ENCODE data around the gene IL22RA1.

Gene IL22RA1

DNA sequence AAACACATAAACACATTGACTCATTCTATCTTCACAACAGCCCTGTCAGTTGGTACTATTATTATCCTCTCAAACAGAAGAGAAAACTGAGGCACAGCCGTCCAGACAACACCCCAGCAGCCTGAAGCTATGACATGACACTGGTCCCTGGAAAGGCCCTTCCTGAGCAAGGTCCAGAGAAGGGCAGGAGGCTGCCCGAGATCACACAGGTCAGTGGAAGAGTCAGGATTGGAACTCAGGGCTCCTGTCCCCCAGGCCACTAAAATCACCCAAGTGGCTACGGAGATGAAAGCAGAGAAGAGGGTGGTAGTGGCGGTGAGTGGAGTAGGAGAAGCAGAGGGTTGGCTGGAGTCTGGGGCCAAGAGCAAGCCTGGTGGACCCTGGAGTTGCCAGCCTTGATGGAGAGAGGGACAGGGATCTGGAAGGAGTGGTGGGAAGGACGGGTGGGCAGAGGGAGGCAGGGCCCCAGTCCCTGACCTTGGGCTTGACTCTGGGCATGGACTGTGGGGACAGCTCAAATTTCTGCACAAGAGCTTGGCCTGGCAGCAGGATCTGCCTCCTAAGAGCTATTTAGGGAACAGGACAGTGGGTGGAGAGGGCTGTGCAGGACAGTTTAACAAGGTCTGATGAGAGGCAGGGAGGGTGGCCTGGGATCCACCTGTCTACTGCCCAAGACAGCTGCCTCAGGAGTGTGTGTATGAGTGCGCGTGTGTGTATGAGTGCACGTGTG is 46.8 kb downstream of the IL22RA1 start:
- no peak for DNase-seq (ENCODE audit: low read depth)

DNA sequence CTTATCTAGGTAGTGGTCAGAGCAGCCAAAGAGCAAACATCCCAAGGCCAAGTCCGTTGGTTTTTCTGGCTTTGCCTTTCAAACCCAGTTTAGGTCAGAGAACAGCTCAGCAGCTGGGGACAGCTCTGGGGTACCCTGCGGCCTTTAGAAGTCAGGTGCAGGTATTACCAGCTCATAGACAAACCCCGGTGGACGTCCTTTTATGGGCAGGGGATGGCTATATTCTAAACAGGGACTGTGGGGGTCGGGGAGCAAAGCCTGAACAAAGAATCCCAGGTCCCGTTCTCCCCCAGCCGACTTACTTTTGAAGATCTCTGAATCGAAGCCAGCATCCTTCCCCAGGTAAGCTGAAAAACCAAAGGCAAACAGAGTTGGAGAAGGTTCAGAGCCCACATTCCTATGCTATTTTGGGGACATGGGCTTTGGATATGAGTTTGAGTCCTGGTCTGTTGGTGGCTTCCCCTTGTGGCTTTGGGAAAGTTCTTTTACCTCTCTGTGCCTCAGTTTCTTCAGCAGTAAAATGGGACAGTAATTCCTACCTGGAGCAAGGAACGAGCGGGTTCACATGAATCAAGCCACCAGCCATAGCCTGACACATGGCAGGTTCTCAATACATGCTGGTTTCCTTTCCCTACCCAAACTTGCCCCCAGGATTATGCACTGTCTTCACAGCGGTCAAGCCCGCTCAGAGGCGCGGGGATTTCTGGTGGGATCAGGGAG is 47.6 kb downstream of the IL22RA1 start:
- DNase-seq (ENCODE audit: low read depth): no peak

DNA sequence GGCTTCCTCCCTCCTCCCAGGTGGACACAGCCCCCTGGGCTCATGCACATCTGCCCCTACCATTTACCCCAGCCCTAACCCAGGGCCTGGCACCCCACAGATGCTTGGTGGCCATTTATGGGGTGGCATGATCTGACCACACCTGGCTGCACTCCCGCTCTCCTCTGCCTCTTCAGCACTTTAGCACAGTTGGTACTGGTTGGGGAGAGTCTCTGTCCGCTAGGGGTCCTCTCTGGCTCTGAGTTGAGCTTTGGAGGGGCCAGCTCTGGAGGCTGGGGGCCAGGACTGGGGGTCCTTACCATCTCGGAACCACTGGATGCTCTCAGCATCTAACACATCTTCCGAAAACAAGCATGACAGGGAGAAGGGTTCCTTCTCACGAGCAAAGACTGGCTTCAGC is 48.4 kb downstream of the IL22RA1 start:
- no peak for DNase-seq (ENCODE audit: low read depth)

DNA sequence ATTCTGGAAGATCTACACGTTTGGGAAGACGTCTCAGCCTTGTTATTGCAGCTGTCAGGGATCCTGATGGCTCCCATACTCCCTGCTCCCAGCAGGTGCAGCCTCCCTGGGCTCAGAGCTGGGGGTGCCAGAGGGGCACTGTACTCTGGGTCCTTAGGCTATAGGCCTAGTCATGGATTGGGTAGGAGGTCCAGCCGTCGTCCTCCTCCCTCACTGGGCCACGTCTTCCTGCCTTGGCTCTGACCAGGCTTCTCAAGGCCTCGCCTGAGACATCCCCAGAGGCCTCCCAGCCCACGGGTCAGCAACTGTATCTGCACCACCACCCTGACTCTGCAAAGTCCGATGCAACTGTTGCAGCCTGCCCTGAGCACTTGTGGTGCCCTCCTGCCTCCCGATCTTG is 49.2 kb downstream of the IL22RA1 start:
- DNase-seq (ENCODE audit: low read depth): no peak

DNA sequence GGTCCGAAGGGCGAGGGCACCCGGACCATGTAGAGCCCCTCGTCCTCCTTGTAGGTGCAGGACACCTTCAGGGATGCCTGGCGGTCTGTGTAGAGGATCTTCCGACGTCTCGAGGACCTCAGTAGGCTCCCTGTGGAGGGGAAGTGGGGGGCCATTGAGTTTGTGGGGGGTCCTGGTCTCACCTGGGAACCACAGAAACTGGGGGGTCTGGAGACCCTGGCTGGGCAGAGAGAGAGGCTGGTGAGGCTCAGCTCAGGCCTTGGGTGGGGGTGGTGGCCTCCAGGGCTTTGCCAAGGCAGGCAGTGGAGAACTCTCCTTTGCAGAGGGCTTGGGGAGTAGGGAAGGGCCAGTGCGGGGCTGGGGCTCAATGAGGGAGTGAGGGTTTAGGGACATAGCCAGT is 50.0 kb downstream of the IL22RA1 start:
- no peak for DNase-seq (ENCODE audit: low read depth)

DNA sequence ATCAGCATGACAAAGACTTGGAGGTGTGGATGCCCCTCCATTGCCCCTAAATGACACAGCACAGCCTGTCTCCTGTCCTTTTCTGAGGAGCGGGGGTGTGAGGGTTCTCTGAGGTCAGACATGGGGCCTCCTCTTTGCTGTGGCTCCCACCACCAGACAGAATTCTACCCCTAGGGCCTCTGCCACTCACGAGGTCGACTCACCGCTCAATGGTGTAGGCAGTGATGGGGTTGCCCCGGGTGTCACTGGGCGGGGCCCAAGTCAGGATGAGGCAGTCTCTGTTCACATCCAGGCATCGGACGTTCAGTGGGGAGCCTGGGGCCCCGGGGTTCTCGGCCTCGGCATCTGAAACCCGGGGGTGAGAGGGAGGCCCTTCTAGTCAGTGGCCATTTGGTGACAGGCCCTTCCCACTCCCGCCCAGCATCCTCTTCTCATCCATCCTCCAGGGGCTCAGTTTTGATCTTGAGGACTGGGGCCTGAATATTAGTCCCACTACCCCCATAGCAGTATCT is 50.9 kb downstream of the IL22RA1 start:
- no peak for DNase-seq (ENCODE audit: low read depth)

DNA sequence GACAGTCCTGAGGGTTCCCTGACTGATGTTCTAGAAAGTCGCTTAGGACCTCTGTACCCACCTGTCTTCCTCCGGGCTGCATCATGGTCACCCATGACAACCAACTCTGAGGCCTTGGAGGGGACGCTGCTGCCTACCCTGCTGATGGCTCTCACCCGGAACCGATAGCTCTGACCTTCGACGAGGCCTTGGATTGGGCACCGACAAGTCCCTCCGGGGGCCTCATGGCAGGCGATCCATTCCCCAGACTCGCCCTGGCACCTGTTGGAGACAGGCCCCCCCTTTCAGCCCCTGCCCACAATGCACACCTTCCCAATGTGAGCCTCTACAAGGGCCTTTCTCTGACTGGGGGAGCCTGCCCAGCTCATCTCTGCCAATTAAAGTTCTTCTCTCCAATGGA is 52.2 kb downstream of the IL22RA1 start:
- no peak for DNase-seq (ENCODE audit: low read depth)

DNA sequence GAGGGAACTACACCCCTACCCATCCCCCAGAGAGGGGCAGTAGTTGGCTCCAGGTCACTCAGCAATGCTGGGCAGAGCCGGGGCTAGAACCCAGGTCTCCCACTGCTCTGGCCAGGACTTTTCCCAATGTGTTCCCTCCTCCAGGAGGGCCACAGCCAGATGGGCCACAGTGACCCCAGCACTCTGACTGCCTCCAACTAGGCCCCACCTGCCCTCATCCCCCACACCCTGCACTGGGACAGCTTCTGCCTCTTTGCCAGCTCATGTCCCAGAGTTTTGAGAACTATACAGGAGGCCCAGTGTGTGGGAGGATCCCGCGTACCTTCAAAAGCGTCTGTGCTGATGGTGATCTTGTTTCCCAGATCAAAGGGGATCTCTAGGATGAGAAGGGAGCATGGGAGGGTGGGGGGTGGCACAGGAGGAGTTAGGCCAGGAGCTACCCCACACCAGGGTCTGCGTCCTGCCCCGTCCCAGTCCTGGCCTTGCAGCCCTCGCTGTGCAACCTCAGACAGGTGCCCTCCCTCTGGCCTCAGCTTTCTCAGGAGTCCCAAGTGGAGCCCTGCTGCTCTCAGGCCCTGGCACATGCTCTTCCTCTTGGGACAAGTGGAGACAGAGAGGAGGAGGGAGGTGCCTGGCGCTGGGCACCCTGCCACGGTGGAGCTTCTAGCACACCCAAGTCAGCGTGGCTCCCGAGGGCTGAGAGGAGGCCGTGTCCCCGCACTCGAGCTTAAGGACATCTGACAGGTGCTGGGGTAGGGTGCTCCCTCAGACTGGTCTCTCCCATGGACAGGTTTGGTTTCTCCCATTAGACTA is 53.0 kb downstream of the IL22RA1 start:
- no peak for DNase-seq (ENCODE audit: low read depth)

DNA sequence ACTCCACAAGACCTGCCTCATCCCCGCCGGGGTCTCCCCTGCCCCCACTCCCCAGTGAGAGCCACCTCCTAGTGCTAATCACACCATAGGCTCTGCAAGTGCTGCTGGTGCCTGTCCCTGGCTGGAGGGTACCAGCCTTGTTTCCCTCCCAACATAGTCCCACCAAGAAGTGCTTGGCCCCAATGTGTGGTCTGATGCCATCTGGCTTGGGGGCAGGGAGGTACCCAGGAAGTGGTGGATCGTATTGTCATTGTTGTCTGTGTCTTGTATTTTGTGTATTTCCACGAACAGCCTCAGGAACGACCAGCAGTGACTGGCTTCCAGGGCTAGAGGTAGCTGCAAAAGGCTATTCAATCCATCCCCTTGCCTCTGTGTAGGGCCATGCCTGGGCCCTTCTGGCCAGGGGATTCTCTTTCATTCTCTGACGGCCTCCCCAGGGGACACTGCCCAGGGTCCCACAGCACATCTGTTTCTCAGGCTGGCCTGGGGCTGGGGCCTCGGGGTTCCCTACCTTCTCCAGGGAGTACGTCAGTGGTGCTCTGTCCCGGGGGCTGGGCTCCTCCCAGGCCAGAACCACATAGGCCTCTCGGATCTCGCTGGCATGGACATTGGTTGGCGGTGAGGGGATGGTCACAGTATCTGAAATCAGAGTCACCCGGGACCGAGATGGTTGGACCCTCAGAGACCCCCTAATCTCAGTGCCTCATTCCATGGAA is 53.8 kb downstream of the IL22RA1 start:
- DNase-seq (ENCODE audit: low read depth): no peak

DNA sequence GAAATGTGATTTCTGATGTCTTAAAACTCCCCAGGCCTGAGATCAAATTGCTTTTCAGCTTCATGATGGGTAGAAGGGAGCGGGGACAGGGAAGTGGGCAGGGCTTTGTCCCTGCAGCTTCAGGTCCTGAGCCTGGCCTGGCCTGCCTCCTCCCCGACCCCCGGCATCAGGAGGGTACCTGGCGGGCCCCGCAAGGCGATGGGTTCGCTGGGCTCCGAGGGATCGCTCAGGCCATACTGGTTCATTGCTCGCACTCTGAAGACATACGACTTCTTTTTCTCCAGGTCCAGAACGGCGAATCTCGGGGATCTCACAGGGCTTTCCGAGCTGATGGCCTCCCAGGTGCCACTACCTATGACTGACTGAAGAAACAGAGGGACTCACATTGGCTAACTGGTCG is 56.5 kb downstream of the IL22RA1 start:
- DNase-seq (ENCODE audit: low read depth): no peak

DNA sequence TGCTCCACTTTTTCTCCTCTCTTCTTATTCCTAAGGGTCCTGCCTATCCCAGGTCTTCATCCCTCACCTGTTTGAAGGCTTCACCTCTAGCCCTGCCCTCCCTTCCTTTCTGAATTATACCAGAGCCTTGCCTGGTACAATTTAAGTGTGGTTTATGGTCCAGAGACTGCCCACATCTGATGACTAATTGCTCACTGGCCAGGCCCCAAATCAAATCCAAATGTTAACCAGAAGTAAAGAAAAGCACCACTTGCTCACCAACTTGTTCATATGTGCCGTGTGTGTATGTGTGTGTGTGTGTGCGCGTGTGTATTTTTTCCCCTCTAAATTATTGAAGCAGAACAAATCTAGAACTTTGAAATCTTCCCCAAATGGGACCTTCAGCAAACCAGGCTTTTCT is 57.4 kb downstream of the IL22RA1 start:
- no peak for DNase-seq (ENCODE audit: low read depth)

DNA sequence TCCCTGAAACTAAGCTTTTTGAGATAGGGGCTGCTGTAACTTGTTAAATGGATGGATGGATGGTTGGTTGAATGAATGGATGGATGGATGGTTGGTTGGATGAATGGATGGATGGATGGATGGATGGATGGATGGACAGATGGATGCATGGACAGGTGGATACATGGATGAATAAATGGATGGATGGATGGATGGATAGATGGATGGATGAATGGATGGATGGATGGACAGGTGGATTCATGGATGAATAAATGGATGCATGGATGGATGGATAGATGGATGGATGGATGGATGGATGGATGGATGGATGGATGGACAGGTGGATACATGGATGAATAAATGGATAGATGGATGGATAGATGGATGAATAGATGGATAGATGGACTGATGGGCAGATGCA is 57.9 kb downstream of the IL22RA1 start:
- no peak for DNase-seq (ENCODE audit: low read depth)

DNA sequence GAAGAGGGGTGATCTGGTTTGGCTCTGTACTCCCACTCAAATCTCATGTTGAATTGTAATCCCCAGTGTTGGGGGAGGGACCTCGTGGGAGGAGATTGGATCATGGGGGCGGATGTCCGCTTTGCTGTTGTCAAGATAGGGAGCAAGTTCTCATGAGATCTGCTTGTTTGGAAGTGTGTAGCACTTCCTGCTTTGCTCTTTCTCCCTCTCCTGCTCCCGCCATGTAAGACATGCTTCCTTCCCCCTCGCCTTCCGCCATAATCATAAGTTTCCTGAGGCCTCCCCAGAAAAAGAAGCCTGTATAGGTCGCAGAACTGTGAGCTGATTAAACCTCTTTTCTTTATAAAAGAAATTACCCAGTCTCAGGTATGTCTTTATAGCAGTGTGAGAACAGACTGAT is 58.9 kb downstream of the IL22RA1 start:
- no peak for DNase-seq (ENCODE audit: low read depth)

DNA sequence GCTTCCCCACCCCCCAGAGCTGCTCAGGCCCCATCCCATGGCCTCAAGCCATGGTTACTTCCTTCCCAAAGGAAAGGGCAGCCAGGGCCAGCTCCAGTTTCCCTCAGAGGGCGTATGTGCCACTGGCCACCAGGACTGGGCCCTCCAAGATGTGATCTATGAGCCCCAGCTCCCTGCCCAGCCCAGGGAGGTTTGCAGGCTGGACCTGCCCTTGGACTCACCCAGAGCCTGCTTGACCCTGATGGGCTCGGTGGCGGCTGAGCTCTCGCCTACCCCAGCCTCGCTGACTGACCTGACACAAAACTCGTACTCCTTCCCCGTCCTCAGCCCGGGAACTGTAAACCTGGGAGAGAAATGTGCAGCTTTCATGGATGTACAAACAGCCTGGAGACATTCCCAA is 60.6 kb downstream of the IL22RA1 start:
- DNase-seq (ENCODE audit: low read depth): no peak

DNA sequence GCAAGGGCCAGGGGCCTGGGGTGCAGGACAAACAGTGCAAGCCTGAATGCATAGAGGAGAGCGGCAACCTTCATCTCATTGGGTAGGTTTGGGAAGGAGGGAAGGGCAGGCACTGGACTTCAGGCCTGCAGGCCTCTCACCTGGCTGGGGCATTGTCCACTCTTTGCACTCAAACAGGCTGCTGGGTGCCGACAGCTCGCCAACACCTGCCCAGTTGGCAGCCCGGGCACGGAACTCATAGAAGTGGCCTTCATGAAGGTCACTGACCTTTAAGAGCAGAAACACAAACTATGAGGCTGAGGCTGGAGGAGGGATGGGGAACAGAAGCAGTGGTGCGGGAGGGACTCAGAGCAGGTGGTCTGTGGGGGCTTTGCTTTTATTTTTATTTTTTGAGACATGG is 61.8 kb downstream of the IL22RA1 start:
- no peak for DNase-seq (ENCODE audit: low read depth)

DNA sequence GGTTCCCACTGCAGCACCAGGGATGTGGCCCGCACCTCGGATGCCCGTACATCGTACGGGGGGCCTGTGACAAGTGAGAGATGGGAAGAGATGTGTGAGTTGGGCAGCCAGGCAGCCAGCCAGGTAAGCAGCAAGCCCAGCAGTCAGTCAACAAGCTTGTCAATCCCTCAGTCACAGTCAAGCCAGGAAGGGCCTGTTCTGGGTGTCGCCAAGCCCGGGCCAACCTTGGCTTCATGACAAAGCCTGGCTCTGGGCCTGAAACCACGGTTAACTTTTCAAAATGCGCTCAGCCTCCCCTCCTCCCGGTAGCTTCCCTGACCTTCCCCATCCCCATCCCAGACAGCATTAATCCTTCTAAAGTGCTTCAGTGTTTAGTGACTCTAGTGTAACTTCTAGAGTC is 62.8 kb downstream of the IL22RA1 start:
- no peak for DNase-seq (ENCODE audit: low read depth)

DNA sequence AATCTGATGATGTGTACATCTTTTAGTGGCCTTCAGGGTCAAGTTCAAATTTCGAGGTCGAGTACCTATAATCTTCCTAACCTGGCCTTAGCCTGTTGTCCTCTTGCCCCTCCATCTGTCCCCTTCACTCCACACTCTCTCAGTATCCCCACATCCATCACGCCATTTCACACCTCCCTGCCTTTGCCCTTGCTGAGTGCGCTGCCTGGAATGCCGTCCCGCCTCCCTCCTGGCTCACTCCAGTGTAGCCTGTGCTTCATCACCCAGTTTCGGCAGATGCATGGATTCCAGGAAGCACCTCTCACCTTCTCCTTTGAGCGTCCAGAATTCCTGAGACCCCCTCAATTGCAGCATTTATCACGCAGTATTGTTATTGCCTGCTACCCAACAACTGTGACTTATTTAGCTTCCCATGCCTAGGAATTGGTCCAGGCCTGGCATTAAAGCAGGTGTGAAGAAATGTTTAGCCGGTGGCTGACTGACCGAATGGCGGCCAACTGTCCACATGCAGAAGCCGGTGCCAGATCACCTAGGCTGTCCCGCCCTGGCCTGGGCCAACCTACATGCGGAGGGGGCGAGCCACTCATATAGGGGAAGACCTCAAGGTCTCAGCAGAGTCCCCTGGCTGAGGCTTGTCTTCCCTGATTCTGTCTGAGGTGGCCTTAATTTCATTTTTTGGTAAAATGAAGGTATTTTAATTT is 65.5 kb downstream of the IL22RA1 start:
- DNase-seq (ENCODE audit: low read depth): no peak

DNA sequence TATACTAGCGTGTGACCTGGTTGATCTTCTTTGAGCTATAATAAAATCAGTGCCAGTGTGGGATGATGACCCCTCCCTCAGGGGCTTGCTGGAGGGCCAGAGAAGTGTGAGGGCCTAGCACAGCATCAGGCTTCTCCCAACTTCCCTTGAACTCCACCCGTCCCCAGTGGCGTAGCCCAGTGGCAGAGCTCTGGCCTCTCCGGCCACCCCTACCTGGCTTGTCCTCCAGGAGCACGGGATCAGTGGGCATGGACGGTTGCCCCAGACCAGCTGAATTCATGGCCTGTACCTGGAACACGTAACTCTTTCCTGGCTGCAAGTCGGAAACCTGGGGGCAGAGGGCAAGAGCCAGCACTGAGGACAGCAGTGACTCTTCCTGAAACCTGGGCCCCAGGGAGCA is 67.0 kb downstream of the IL22RA1 start:
- no peak for DNase-seq (ENCODE audit: low read depth)

DNA sequence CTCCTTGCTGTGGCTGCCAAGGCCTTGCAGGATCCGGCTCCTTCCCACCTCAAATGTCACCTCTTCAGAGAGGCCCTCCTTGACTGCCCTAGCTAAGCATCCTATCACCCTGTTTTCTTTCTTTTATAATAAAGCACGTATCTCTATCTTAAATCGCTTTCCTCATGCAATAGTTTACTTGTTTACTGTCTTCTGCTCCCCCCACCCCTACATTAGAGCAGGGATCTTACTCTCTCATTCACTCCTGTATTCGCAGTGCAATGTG is 67.4 kb downstream of the IL22RA1 start:
- DNase-seq (ENCODE audit: low read depth): no peak

DNA sequence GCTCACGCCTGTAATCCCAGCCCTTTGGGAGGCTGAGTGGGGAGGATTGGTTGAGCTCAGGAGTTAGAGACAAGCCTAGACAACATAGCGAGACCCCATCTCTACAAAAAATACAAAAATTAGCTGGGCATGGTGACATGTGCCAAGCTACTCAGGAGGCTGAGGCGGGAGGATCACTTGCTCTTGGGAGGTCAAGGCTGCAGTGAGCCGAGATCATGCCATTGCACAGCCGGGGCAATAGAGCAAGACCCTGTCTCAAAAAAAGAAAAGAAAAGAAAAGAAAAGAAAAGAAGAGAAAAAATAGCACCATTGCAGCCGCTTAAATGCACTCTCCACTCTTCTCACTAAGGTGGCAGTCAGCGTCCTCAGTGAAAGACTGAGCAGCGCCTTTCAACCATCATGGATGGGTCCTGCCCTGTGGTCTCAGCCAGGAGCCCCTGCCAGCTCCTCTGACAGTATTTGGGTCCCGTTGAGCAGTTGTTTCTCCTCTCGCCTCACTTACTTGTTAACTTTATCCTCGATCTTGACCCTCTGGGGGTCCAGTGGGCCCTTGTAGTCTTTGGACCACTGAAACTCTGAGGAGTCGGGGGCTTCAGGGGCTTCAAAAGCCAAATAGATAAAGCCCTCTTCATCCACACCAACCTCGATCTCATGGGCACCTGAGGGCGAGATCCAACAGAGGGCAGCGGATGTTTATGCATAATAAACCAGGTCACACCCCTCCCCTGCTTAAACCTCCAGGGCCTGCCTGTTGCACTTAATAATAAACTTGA is 67.9 kb downstream of the IL22RA1 start:
- DNase-seq (ENCODE audit: low read depth): no peak

DNA sequence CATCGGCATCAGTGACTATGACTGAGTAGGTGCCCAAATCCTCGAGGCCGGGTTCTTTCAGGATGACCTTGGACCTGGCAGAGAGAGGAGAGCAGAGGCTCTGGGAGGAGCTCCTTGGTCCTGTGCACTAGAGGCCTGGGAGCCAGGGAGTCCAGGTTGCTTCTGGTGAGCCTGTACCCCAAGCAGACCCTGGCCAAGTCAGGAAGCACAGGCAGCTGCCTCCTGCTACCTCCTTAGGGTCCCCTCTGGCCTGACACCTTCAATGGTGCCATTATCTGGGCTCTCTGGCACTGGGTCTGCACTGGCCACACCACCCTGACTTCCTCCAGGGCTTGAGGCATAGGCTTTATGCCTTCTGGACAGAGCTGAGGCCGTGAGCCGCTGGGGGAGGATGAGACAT is 68.7 kb downstream of the IL22RA1 start:
- DNase-seq (ENCODE audit: low read depth): no peak
